Body of pancreas (tissue), 4 donors: Measurements from ENCODE around the gene MOK.

Experiments used
- POLR2A ChIP-seq, 3 donors: fragments of 450-650 bp; IDR thresholded peaks; one replicate each; pipeline ENCODE4 v1.6.1; 2016; ENCODE audit warnings: antibody characterized with exemption in 3 of 3, mild to moderate bottlenecking in 2 of 3
- TF ChIP-seq, protein P1 (sequence below), 7 experiments: fragments of 450-650 bp in 4 of 7; fragments of 200-600 bp in 3 of 7; sonication (generic) in 3 of 7; IDR thresholded peaks; one replicate each; pipeline ENCODE4 v1.5.1; 2016 to 2019; ENCODE audit warnings: antibody characterized with exemption in 7 of 7

GRCh38 chr14:102182190-102182589 is 122.8 kb downstream of the MOK start:
- TF ChIP-seq, protein P1, sequence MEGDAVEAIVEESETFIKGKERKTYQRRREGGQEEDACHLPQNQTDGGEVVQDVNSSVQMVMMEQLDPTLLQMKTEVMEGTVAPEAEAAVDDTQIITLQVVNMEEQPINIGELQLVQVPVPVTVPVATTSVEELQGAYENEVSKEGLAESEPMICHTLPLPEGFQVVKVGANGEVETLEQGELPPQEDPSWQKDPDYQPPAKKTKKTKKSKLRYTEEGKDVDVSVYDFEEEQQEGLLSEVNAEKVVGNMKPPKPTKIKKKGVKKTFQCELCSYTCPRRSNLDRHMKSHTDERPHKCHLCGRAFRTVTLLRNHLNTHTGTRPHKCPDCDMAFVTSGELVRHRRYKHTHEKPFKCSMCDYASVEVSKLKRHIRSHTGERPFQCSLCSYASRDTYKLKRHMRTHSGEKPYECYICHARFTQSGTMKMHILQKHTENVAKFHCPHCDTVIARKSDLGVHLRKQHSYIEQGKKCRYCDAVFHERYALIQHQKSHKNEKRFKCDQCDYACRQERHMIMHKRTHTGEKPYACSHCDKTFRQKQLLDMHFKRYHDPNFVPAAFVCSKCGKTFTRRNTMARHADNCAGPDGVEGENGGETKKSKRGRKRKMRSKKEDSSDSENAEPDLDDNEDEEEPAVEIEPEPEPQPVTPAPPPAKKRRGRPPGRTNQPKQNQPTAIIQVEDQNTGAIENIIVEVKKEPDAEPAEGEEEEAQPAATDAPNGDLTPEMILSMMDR (IDR thresholded peaks at IDR 0.05): no peak
- TF ChIP-seq POLR2A (IDR thresholded peaks at IDR 0.05): no peak
